ENCODE data around the gene HABP4. TPM values are rescaled to one million over a fixed set of nuclear protein-coding genes. Genes with fewer than 3 reads are reported as not detected.
"Not testable (repeated sequence)": the region's sequence is repeated elsewhere in the genome, so short reads cannot be mapped to it uniquely, and the experiment has no call there.

The HABP4 gene
- total RNA-seq, 1 experiment from 2014 or later: 5.7 TPM

- no peak for DNase-seq (ENCODE audit: low spot score)
Measured at GRCh38 chr9:96499257-96499656, 49.3 kb downstream of the HABP4 start.

DNA sequence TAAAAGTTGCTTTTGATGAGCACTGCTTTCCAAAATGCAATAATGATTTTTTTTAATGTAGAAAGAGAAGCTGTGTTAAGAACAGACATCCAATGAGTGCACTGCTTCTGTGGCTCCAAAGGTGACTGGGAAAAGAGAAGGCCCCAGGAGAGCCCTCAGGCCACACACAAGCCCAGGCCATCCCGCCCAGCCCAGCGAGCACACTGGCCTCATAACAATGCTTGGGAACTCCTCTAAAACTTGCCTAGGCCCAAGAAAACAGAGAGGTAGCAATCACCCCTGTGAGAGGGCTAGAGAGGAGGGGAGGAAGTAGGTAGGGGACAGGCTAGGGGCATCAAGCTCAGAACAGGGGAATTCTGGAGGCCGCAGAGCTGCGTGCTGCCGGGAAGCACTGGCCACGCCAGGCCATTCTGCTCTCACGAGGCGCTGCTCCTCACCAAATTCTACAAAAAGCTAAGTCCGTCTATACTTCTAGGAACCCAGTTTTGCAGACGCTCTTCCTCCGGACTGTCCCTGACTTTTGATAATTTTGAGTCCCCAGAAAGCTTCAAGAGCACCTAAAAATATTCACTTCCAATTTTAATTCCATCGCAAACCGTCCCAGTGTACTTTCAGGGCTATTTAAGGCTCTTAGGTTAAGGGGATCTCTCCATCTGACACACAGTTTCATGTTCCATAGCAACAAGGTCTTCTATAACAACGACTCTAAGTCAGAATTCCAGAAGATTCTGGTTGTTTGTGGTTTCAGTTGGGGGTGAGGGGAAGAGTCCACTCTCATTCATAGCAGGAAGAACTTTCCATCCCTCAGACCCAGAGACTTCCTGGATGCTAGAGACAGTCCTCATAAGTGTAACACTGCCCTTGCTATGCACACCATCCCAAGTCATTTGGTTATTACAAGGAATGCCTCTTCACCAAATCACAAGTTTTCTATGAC lies 51.0 kb downstream of the HABP4 start:
- DNase-seq (ENCODE audit: low spot score): no peak

GRCh38 chr9:96501633-96502538 lies 51.9 kb downstream of the HABP4 start:
- DNase-seq (ENCODE audit: low spot score): no peak

- DNase-seq (ENCODE audit: low spot score): no peak
Measured at GRCh38 chr9:96502539-96503373, 52.8 kb downstream of the HABP4 start.

DNA sequence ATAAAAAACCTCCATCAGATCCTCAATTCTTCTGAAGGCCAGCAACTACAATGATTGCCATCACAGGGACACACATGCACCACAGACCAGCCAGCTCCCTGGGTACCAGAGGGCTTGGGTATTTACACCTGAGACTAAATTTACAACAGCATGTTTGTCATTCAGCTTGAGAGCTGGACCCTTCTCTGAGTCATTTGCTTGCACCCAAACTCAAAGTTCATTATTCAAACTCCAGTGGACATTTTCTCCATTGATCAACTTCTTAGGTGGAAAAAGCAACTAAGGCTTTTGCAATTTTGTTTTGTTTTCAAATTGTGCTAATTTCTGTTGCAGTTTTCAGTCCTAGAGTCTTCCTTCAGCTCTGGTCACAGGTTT lies 53.4 kb downstream of the HABP4 start:
- DNase-seq (ENCODE audit: low spot score): not testable (repeated sequence)

DNA sequence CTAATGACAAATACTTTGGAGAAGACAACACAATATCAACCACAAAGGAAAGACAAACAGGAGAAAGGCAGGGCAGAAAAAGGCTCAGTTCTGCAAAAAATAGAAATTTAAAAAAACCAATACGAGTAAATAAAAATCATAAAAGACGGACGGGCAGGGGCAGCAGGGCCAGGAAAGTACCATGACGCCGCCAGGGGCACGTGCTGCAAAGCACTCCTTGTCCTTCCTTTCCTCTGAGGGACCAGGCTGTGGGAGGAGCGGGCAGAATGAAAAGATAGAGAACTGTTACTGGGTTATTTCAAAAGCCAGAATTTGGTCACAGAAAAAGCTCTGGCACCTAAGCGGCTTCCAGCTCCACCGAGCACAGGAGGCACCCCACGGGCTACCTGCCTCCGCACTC lies 53.9 kb downstream of the HABP4 start:
- DNase-seq (ENCODE audit: low spot score): no peak

DNA sequence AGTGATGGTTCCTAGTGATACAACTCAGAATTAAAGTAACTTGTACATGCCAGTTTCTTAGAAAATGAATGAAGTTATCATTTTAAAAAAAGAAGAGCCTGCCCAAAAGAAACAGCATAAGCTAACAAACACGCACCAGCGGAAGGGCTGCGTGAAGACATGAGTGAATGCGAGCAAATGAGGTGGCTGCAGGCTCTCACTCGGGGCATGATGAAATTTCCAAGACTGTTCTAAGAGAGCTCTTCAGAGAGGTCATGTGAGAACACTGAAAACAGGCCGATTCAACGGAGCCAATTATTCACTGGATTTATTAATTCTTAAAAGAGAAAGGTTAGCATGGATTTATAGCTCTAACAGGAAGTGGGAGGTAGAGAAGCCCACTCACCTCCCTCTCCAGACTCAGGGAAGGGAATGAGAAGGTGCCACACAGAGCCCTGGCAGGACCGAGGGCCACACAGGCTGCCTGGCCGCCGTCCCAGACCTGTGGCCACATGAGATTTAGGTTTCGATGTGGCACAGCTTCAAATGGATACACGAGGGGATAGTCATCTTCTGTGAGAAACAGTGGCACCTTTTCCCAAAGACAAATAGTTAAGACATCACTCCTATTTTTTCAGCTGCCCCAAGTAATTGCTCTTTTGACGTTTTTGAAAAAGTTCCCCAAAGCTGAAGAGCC lies 55.5 kb downstream of the HABP4 start:
- DNase-seq (ENCODE audit: low spot score): no peak

DNA sequence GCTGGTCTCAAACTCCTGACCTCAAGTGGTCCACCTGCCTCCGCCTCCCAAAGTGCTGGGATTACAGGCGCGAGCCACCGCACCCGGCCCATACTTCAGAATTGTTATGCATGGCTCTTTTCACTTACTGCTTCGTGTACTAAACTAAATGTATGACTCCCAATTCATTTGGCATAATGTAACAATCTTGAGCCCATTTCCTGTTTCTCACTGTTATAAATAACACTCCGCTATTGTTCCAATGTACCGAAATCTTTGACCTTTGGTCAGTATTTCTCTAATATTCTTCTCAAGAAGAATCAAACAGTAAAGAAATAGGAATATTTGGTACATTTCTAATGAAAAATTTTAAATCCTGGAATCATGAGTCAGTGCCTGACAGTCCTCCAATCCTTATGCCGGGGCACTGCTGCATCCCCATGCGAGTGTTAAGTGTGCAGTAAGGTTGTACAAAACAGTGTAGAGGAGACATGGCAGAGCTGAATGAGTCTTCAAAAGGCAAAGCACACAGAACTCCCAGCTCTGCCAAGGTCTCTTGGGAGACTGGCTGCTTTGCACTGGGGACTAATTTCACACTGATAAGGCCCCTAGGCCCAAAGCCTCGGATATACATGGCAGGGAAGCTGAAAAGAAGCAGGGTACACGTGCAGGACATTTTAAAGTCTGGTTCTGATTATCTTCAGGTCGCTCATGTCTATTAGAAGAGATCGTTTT lies 58.4 kb downstream of the HABP4 start:
- no peak for DNase-seq (ENCODE audit: low spot score)

GRCh38 chr9:96509026-96509425 lies 59.1 kb downstream of the HABP4 start:
- DNase-seq (ENCODE audit: low spot score): no peak

DNA sequence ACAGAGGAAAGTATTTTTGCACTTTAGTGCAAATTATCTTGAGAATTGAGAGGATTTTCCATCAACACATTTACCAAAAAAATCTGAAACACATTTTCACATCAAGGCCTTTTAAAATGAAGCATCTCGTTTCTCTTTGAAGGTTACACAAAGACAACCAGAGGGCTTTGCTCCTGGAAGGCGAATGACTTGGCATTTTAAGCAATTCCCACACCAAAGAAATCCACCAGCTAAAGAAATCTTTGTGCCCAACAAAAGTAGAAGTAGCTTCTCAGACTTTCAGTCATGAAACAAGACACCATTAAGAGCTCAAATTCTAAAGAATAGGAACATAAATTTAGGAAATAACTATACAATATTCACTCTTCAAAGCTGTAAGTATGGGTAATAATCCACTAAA lies 59.9 kb downstream of the HABP4 start:
- no peak for DNase-seq (ENCODE audit: low spot score)

- DNase-seq (ENCODE audit: low spot score): no peak
Measured at GRCh38 chr9:96510258-96510657, 60.3 kb downstream of the HABP4 start.

DNA sequence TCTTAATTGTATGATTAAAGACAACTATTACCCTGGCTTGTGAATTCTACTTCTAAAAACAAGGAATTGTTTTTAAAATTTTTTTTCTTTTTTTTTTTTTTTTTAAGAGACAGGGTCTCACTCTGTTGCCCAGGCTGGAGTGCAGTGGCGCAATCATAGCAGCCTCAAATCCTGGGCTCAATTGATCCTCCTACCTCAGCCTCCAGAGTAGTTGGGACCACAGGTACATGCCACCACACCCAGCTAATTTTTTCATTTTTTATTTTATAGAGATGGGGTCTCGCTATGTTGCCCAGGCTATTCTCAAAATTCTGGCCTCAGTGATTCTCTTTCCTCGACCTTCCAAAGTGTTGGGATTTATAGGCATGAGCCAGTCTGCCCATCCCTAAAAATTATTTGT lies 62.3 kb downstream of the HABP4 start:
- no peak for DNase-seq (ENCODE audit: low spot score)

DNA sequence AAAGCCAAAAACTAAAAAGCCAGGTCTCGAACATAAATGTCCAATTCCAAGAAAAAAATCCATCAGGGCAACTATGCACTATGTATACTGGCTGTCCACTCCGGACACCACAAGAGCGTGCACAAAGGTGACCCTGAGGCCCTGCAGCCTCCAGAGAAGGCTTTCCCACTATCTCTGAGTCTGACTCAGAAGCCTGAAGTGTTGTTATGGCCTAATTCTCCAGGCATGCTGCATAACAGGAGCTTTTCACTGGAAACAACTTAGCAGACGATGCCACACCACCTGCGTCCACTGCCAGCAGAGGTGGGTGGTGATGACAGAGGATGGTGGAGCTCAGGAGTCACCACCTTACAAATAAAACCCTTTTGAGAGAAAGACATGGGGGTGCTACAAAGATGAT lies 63.7 kb downstream of the HABP4 start:
- no peak for DNase-seq (ENCODE audit: low spot score)

- no peak for DNase-seq (ENCODE audit: low spot score)
Measured at GRCh38 chr9:96514108-96514799, 64.3 kb downstream of the HABP4 start.

- DNase-seq (ENCODE audit: low spot score): no peak
Measured at GRCh38 chr9:96514800-96515158, 64.8 kb downstream of the HABP4 start.

DNA sequence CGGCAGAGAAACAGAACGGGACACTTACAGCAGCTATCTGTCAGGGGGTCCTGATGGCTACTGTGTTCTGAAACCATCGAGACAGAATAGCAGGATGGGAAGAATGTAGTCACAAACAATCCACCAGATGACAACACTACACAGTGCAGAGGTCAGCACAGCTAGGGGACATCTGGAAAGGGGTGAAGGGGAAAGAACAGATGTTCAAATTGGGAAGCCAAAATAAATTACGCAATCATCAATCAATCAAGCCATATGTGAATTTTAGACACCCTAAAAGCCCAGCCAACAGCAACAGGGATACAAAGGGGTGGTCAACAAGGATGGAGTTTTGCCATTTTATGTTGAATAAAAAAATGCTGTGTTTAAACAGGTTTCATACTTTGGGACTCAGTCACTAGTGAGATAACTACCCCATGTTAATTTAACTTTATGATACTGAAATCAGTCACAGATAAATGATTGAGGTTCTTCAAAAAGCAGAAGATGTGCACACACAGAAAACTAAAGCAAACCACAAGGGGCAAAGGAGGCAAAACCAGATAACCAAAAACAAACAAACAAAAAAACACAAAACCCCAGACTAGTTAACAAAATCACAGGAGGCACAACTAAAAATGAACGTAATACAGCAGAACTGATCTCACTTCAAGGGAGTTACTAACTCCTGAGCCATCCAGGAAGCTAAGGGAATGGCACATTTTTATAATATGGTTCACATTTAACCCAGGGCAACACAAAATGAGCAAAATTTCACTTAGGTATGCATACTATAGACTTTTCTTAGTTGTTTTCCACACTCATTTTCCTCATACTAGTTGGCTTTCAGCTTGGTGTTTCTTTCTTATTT lies 65.9 kb downstream of the HABP4 start:
- no peak for DNase-seq (ENCODE audit: low spot score)

GRCh38 chr9:96519095-96519494 lies 69.1 kb downstream of the HABP4 start:
- no peak for DNase-seq (ENCODE audit: low spot score)

DNA sequence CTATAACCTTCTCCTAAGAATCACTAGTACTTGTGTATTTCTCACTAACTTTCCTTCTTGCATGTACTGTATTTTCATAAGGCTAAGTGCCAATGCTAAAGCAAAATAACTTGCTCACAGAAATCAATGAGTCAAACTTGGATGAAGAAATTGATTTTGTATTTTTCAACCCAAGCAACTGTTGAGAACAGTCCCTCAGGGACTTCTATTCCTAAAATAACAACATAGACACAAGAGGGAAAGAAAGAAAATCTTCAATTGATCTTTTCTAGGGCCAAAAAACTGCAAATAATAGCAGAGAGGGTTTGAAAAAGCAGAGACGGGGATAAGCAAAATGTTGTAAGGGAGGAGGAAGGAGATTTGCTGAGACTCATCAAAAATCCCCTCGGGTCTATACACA lies 69.8 kb downstream of the HABP4 start:
- DNase-seq (ENCODE audit: low spot score): no peak

DNA sequence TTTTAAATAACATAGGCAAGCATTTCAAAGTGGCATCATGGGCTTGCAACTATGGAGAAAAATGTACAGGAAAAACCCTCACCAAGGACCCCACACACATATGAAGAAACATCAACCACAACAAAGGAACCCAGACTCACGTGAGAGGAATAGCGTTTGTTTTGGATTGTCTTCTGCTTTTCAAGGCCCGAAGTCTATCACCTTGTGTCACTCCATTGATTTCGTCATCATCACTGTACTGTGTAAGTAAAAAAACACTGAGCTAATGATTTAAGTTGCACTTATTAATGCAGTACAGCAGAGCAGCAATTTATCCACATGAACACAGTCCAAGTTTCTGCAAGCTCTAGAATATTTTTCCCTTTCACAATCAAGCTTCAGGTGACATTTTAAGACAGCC lies 72.4 kb downstream of the HABP4 start:
- no peak for DNase-seq (ENCODE audit: low spot score)
